HG02870 (cell line): ENCODE data around the gene HOXA3.

ENCODE experiments used
- ATAC-seq: cut with Tn5 transposase; IDR thresholded peaks from one replicate; pipeline ENCODE4 v1.9.1; 2021; ENCODE audit warnings: mild to moderate bottlenecking, moderate library complexity; ENCODE audit not compliant: unreplicated experiment

HOXA3 gene

DNA sequence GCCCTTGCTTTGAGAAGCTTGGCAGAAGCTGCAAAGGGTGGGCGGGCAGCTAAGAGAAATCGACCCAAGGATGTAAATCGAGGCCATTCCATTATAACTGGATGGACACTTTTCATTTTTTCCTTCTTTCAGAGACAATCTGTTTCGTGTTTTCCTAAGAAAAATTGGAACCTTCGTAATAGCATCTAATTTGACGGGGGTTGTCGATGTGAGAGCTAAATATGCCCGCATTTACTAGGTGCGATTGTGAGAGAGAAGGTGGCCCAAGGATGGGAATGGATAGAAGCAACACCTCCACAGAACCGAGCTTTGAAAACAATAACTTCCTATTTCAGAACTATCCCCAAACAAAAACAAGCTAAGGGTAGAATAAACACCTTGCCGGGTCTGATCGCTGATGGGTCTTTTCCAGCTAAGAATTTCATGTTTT is 21.0 kb downstream of the HOXA3 start:
- ATAC-seq: no peak

DNA sequence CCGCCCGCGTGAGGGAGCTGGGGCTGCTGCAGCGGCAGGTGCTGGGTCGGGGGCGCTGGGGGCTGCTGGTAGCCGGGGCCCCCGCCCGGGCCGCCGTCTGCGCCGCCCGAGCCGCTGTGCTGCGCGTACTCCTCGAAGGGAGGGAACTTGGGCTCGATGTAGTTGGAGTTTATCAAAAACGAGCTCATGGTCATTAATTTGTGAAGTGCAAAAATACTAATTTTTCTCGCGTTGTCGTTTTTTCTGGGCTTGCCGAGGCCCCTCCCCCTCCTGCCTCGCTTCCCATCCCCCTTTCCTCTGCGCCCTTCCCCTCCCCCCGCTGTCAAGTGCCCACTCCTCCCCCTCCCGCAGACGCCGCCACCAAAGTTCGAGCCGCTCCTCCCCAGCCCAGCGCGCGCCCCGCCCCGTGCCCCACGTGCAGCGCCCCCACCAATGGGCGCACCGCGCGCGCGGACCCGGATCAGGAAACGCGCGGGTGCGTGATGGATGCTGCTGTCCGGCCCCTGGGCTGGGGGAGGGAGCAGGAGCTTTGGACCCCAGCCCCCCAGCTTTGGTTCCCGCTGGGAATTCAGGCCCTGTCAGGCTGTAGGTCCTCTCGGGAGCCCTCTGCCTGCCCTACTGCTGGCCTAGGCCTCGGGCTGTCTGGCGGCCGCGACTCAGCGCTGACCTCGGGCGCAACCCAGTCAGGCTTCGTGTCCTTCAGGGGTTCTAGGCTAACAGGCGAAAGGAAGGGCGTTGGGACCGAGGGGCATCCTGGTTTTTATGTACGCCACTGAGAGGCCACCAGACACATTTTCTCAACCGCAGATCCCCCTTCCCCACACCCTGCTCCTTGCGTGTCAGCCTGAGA is 21.6 kb downstream of the HOXA3 start, which contains the start of gene HOXA4:
Gene HOXA4, minus strand, starts transcription at position 218 of the 850 bp plus-strand sequence. Its CDS starts 24 bp downstream, at position 194.
- ATAC-seq: no peak

DNA sequence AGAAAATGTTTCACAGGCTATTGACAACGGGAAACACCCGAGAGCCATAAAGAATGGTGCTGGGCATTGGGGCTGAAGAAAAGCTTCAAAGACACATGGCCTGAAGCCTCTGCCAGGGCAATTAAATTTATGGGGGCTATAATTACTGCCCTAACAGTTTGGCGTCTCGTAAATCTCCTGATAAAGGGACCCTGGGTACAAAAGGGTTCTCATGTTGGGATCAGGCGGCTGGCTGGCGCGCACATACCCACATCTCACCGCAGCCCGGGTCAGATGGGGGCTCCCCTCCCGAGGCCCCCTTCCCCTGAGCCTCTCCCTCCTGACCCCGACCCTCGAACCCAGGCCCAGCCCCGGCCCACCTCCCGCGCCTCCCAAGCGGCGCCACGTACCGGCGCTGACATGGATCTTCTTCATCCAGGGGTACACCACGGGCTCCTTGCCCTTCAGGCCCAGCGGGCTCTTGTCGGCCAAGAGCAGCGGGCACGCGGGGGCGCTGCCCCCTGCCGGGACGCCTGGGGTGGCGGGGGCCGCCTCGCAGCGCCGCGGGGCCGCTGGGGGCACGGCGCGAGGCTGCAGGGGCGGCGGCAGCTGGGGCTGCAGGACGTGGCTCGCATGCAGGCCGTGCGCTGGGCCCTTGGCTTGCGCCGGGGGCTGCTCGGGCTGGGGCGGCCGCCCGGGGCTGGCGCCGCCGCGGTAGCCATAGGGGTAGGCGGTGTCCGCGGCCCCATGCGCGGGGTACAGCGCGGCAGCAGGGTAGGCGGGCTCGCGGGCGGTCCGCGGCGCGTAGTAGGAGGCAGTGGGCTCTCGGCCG is 22.4 kb downstream of the HOXA3 start:
- no peak for ATAC-seq

DNA sequence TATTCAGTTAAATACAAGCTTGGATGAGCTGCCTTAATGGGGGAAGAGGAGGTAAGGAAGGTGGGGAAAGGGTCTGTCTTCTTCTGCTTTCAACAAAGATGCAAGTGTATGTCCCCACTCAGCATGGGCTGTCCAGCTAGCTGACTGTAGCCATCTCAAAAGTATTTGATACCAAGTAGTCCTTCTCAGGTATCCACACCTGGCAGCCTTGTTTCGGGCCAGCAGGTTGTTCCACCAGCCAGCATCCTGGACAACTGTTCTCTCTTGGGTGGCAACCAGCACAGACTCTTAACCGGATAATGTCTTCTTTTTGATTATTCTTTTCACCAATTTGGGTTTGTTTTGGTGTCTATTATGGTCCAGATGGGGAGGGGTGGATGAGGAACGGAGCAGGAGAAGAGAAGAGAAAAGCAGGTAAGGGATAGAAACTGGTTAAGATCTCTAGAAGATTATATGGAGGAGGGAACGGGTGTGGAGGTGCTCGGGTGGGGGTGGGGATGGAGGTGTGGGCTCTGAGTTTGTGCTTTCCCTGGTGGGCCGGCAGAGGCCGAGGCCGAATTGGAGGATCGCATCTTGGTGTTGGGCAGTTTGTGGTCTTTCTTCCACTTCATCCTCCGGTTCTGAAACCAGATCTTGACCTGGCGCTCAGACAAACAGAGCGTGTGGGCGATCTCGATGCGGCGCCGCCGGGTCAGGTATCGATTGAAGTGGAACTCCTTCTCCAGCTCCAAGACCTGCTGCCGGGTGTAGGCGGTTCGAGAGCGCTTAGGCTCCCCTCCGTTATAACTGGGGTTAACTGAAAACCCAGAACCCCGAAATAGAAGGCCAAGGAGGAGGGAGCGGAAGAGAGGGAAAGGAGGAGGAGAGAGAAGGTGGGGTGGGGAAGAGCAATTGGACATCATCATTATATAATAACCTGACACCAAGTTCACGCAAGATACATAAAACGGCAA is 23.3 kb downstream of the HOXA3 start:
- ATAC-seq: no peak

DNA sequence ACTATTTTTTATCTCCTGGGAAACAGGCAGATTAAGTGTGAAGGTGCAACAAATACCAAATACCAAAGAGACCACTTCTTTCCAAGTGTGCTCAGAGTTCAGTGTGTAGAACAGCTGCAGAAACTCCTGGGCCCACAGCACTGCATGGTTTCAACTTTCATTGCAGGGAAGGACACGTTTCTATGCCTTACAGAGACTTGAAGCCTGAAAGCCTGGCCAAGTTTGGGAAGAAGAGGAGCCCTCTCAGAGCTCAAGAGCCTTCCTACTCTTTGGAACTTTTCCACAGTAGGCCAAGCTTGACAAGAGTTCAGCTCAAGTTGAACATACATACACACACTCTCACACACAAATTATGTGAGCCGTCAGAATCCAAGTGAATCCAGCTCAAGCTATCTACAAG is 24.3 kb downstream of the HOXA3 start:
- ATAC-seq: no peak

DNA sequence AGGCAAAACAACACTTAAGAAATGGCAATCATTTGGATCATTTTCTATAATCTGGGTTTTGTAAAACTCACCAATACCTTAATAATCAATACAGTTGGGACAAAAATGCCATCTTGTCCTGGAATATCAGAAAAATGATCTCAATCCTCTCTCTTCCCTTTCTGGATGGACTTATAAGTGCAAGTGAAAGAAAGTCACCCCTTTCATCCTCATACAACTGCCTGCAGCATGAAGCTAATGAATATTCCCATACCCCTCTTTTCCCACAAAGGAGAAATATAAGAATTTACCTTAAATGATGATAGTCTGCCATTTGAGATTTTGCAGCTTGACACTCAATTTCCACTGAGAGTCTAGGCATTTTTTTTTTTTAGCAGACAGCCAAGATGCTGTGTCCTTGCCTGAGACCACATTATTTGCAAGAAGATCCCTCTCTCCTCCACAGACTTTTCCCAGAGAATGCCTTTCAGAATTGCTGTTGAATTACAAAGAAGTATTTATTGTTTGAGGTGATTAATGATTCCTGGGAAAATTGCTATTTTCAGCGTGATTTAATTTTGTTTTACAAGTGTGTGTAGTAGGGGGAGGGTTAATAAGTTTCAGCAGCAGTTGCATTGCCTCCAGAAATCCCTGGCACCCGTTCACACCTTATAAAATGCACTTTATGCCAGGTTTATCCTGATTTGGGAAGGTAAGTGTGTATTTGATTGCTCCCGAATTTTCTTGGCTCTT is 25.6 kb downstream of the HOXA3 start:
- ATAC-seq: no peak

DNA sequence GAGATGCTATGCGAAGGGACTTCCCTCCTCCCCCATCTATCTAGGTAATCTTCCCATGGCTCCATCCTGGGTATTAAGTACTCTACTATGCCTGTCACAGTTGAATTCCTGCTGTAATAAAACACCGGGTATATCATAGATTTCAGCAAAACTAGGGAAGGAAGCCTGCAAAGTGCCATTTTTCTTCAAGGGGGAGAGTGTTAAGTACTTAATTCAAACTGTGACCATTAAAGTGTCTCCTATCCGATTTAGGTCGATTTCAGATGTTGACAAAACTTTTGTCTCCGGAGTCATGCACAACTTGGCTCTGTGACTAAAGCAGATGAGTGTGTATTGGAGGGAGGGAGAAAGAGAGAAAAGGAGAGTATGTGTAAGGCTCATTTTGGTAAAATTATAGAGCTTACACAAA is 26.4 kb downstream of the HOXA3 start:
- no peak for ATAC-seq

DNA sequence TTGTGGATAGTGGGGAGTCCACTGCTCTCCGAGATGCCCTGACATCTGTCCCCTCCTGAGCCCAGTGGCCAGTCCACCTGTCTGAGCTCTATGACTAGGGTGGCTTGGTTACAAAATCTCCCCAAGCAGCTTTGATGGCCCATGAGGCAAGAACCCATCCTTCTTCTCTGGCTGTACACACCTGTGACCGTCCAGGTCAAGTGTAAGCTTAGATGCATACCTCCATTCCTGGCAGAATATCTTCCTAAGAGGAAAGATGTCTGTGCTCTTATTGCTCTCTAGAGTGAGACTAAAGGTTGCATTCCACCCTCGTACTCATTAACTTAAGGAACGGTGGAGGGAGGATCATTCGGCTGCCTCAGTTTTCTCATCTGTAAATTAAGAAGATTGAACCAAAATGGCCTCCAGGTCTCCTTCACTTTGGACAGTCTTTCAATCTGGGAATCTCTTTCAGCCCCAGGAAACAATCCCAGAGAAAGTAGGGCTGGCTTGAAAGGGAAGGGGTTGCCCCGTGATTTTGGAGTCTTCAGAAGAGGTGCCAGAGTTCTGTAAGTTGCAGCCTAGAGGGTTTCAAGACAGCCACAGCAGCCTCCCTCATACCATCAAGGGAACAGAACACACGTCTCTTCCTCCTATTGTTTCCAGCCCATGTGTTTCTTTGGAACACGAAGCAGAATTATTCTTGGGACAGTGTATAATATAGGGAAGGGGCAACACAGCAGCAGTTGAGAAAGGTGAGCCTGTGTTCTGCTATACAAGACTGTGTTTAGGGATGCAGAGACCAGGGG is 27.3 kb downstream of the HOXA3 start:
- no peak for ATAC-seq

DNA sequence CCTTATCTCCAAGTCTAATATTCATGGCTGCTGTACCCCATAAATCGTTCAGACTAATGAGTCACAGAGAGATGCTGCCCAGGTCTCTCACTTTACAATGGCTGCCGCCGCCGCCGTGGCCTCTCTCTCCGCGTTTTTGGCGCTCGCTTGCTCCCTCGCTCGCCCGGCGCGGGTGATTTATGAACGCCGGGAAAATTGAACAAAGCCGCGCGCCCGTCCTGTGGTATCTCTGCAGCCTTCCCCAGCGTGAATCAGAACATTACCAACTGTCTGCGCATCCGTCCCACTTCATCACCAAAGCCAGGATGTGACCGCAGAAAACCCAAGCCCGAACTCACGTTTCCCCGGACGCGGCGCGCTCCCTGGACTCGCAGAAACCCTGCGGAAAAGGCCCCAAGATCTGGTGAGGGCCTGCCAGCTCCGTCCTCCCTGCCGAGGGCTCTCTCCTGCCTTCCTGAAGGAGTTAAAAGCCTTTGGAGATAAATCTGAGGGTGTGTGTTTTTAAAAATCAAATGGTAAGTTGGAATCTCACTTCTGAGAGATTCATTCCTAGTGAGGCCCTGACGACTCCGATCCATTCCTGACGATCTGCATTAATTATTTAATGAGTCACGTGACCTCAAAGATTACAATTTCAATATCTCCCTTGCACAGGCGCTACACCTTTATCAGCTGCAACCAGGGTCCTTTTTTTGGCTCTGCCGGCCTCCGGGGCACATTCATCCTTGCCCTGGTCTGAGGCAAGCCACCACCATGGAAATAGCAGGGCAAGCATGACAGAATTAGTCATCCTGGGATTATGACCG is 28.1 kb downstream of the HOXA3 start:
- no peak for ATAC-seq

DNA sequence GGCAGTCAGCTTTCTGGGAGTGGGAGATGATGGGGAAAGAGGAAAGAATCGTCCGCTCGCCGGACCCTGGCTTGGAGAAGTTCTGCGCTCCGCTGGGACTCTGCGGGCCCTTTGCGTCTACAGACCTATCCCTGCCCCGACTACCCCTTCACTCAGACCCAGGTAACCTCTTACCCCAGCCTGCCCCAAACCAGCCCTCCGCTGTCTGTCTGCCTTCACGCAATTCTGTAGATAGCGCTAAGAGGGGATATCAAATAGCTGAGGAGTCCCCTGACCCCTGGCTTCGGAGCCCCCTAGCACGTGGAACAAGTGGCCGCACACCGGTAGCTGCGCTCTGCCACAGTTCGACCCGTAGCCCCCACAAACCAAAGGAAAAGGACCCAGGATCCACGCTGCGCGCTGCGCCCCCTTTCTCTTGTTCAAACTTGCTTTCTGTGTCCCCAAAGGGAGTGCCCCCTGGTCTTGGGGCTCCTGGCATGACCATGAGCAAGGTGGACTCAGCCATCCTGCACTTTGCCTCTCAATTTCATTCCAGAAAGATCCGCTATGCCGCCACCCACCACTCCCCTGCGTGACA is 28.8 kb downstream of the HOXA3 start:
- no peak for ATAC-seq

DNA sequence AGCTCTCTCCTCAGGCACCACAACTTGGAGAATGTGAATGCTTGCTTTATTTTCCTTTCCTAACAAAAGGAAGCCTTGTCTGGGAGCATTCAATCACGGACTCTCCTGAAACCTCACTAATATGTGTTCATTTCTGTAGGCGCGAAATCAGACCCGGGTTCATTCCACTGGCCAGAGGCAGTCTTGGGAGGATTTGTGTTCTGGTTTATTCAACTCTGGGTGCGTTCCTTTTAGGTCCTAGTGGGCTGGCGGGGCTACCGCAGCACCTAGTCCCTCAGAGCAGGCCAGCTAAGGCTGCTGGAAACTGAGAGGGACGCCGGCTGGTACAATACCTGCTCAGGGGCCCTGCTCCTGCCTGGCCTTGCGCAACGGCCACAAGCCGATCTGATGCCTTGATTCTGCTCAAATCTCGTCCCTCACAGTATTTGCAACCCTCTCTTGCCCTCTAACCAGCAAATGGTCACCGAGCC is 29.3 kb downstream of the HOXA3 start:
- ATAC-seq: no peak

DNA sequence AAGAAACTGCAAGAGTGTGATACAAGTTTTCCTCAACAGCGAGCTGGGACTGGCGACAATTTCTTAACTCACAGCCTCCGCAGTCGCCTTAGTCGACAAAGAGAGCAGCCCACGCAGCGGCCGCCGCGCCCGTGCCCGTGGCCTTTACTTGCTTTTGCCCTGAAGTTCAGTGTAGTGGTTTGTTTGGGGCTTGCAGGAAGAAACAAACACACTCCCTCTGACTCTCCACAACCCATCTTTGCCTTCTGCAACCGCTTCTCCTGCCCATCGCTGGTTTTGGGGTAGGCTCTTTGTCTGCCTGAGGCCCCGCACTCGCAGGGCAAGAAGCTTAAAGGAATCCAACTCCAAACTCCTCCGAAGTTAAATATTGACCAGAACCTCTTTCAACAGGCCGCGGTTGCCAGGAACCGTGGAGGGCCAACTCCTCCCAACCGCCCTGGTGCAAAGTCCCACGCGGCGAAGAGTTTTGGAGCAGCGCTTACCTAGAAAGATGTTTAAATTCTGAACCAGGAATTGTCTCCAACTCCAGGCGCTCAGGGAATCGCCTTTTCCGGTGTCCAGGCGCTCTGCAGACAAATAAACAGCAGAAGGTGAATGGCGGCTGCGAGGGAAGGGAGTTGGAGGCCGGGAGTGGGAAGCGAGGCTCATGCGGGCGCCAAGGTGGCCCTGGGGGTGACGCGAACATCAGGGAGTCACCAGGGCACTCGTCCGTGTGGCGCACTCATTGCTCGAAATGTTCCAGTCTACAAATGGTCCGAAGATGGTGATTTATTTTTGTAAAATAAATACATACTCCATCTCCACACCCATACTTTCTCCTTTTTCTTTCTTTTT is 30.1 kb downstream of the HOXA3 start:
- no peak for ATAC-seq

DNA sequence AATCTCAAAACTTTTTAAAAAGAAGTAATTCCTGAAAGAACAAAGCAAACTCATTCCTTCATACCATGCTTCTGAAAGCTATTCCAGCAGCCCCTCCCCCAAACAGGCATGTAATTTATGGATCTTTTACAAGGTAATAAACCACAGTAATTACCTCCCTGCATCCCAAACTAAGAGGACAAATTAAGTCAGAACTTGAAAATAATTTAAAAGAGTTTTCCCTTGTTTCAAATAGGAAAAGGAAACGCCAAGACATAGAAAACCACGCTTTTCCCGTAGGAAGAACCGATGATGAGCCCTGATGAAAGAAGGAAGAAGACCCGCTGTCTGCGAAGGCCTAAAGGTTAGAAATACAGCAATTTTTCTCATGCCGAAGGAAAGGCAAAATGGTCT is 30.7 kb downstream of the HOXA3 start:
- ATAC-seq: no peak

DNA sequence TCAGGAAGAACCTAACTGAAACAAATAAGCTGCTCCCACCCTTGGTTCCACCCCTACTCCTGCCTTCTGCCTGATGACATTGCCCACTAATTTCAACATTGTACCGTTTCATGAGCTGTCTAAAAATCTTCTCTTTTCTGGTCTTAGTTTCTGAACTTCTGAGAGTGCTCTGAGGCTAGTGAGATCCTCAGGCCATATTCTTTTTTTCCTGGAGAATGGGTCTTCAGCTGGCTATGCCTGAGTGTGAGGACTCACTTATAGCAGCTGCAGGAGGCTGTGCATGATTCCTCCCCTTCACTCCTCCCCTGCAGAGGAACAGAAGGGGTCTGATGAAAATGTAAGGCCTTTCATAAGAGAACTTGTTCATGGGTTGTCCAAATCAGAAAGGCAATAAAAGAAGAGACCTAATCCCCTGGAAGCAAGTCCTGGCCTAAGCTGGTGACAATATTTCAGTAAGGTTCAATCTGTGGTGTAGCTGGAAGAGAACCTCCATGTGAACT is 32.9 kb downstream of the HOXA3 start:
- no peak for ATAC-seq

DNA sequence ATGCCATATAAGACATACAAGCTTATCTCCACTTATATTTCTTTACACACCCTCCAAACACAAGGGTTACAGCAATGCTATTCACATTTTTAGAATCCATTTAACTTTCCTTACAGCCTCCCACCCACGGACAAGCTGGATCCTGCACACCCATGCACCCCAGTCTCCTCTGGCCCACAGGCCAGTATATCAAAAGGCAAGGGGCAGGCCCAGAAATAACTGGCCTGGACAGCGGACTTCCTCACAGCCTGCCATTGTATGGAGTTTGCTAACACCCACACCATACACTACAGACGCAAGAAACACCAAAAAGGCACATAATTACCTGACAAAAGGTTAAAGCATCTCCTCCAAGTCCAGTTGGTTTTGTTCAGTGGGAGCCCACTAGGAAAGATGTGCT is 33.8 kb downstream of the HOXA3 start:
- ATAC-seq: no peak

DNA sequence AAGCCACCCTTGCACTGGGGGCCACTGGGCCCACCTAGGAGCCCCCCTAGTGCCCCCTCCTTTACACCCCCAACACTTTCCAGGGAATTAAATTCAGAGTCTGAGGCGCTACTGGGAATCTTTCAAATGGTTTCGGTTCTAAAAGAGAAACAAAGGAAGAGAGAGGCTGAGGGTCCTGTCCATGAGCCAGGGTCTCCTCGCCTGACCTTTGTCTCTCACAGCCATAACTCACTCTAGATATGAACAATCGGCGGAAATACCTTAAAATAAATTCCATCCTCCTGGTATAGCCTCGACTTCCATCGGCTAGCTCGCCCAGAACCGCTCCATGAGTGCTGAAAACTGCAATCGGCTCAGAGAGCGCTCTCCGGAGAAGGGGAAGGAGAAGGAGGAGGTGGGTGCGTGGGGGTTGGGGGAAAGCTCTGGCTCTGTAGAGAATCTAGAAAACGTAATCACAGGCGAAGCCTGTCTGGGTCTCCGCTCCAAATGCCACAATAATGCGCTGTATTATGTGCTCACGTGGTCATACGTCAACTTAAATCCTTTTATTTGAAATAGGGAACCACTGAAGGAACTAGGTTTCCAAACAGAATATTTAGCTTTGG is 34.4 kb downstream of the HOXA3 start:
- no peak for ATAC-seq
